GM13977 (cell line): ENCODE measurements around the gene MISP.

ENCODE experiments used
- DNase-seq: peaks from one replicate; pipeline ENCODE4 v3.0.0; 2012; ENCODE audit warnings: low spot score
- in situ Hi-C: fragments of 300-500 bp; cut with MboI; formaldehyde crosslinking; loops from one replicate; pipeline ENCODE4 v1.12.0; 2022; ENCODE audit warnings: low sequenced_read_pairs, low pct_unique_long_range_greater_than_20kb, mixed read lengths, inconsistent platforms; ENCODE audit not compliant: unreplicated experiment
- TF ChIP-seq, protein P1 (sequence below): IDR thresholded peaks from 2 replicates; pipeline ENCODE4 v1.5.1; 2012; ENCODE audit warnings: mild to moderate bottlenecking, control low read depth; ENCODE audit not compliant: insufficient read depth; ENCODE audit errors: extremely low read depth, missing control alignments

Gene MISP

DNA sequence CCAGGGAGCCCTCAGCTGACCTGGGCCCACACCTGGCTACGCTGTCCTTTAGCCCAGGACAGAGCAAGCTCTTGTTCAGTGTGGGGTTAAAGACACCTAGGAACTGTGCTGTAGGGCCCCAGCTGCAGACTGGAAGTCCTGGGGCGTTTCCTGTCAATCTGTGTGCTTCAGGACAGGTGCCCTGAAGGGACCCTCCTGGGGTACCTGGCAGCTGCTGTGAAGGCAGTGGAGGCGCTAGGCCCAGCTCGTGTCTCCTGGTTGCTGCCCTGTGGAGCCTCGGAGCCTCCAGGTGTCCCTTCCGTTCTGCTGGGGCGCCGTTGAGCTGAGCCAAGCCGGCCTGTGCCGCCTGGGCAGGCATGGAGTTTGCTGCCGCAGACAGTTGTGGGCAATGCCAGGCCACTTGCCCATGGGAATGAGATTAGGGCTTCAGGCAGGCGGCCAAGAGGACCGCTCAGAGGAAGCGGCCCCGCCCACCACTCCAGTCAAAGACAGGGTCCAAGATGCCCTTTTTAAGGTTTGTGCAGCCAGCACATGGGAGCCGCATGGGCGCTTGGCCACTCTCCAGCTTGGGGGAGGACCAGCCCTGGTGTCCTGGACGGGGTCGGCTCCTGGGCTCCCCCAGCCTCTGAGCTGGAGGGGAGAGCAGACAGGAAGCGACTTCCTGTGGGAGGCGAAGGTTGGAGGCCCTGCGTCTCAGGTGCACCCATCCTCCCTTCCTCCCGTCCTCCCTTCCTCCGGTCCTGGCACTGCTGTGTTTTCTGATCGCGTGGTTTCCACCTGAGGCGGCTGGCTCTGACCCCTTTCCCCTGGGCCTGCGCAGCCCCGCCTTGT, 50.3 kb downstream of the MISP start:
- TF ChIP-seq, protein P1, sequence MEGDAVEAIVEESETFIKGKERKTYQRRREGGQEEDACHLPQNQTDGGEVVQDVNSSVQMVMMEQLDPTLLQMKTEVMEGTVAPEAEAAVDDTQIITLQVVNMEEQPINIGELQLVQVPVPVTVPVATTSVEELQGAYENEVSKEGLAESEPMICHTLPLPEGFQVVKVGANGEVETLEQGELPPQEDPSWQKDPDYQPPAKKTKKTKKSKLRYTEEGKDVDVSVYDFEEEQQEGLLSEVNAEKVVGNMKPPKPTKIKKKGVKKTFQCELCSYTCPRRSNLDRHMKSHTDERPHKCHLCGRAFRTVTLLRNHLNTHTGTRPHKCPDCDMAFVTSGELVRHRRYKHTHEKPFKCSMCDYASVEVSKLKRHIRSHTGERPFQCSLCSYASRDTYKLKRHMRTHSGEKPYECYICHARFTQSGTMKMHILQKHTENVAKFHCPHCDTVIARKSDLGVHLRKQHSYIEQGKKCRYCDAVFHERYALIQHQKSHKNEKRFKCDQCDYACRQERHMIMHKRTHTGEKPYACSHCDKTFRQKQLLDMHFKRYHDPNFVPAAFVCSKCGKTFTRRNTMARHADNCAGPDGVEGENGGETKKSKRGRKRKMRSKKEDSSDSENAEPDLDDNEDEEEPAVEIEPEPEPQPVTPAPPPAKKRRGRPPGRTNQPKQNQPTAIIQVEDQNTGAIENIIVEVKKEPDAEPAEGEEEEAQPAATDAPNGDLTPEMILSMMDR = no peak
- DNase-seq = no peak
- in situ Hi-C loops = no loop called here

DNA sequence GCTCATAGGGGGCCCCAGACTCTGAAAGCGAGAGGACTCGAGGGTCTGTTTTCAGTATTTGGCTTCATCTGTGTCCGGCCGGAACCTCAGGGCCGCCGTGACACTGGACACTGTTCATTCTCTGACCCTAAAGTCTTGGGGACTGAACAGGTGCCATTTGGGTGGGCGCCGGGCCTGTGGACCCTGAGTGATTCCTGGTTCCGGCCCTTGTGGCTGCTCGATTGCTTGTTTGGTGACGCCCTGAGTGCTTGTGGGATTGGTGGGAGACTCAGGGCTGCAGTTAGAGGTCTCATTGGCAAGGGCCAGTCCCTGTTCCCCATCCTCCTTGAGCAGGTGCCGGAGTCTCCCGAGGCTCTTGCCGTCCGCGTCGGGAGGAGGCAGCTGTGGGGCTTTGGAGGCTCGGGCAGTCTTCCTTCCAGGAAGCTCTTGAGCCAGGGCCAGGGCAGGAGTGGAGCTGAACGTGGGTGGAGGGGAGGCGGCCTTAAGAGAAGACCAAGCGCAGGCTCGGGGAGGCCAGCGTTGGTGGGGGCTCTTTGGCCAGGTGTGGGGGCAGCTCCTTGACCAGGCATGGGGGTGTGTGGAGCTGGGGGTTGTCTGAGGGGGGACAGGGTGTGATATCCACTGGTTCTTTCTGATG, 51.1 kb downstream of the MISP start:
- no peak for DNase-seq
- TF ChIP-seq, protein P1 = no peak
- in situ Hi-C loops = no loop called here

DNA sequence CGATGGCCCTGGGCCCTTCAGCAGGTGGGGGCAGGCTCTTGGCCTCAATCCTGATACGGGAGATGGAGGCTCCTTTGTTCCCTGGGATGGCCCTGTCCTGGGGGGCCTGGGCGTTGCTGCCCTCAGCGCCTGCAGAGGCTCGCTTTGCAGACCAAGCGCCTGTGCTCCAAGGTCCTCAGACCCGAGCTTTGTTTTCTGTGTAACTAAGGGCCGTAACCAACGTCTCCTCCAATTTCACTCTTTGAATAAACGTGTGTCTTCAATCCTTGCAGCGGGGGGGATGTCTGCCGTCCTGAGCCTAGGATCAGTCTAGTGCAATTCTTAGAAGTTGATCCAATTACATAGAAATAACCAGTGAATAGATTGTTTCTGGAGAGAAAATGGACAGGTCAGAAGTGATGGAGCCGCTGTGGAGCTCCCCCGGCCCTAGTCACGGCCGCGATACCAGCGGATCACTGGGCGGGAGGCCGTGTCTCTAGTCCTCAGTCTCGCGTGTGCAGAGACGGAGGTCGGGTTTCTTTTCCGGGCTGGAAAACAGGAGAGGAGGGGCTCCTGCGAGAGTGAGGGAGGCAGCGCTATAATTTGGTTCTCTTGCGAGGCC, 51.7 kb downstream of the MISP start:
- TF ChIP-seq, protein P1 = no peak
- in situ Hi-C loops = no loop called here
- DNase-seq = no peak

DNA sequence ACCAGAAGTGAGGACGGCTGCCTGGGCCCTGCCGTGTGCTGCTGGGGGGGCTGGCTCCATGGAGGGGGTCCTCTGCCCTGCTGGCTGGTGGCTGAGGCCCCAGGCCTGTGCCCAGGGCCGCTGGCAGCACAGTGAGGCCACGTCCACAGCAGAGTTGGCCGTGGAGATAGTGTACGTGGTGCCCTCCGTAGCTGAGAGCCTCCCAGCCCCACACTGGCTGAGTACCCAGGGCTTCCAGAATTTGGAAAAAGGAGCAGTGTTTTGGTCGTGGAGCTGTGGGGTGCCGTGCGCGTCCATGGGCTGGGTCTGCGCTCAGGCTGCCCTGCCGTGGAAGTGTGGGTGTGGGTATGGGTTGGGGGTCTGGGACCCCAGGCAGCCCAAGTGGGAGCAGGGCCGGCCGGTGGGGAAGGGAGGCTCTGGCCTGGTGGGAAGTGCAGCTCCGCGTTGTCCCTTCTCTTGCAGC, 52.2 kb downstream of the MISP start:
- TF ChIP-seq, protein P1 = no peak
- in situ Hi-C loops = no loop called here
- DNase-seq = no peak

DNA sequence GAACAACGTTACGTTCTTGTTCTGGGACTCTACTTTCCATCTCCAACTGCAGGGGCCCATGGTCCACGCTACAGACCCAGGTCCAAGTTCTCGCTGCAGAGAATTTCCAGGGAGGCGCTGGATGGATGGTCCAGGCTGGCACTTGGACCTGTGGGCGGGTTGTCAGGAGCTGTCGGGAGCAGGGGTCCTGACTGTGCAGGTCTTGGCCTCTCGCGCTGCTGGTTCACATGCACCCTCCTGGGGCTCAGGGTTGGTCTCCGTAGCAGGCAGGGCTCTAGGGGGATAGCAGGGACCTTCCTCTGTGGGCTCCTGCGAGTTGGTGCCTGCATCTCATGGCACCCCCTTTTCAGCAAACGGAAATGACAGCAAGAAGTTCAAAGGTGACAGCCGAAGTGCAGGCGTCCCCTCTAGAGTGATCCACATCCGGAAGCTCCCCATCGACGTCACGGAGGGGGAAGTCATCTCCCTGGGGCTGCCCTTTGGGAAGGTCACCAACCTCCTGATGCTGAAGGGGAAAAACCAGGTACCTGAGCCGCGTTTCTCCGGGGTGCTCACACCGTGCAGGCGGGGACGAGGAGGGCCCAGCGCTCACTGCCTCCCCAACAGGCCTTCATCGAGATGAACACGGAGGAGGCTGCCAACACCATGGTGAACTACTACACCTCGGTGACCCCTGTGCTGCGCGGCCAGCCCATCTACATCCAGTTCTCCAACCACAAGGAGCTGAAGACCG, 52.9 kb downstream of the MISP start:
- in situ Hi-C loops = no loop called here
- TF ChIP-seq, protein P1 = no peak
- DNase-seq = no peak
